Loucy (cell line): Measurements from ENCODE around the gene CDC42BPA.

Experiments used
- H2AFZ ChIP-seq: fragments of 200-600 bp; sonication (generic); 2 replicates; pipeline ENCODE4 v1.6.0; 2016; ENCODE audit warnings: antibody characterized with exemption, mild to moderate bottlenecking, low read length, moderate library complexity
- H3F3A ChIP-seq: fragments of 200-600 bp; 2 replicates; pipeline ENCODE4 v1.6.0; 2016; ENCODE audit warnings: antibody characterized with exemption, low read depth, mild to moderate bottlenecking
- H3K27me3 ChIP-seq: fragments of 200-600 bp; sonication (generic); 2 replicates; pipeline ENCODE4 v1.6.1; 2014; ENCODE audit warnings: low read length, mild to moderate bottlenecking; ENCODE audit not compliant: insufficient read depth, poor library complexity, severe bottlenecking
- H3K36me3 ChIP-seq: fragments of 200-600 bp; sonication (generic); 2 replicates; pipeline ENCODE4 v1.6.1; 2016; ENCODE audit warnings: low read length; ENCODE audit not compliant: insufficient read depth
- H3K4me1 ChIP-seq: fragments of 200-600 bp; sonication (generic); 2 replicates; pipeline ENCODE4 v1.5.1; 2014; ENCODE audit warnings: low read length, mild to moderate bottlenecking; ENCODE audit not compliant: insufficient read depth, poor library complexity, severe bottlenecking
- H3K4me2 ChIP-seq: fragments of 200-600 bp; sonication (generic); 2 replicates; pipeline ENCODE4 v1.6.0; 2014; ENCODE audit warnings: antibody characterized with exemption, low read length, low read depth, mild to moderate bottlenecking; ENCODE audit not compliant: poor library complexity, severe bottlenecking
- H3K4me3 ChIP-seq: fragments of 200-600 bp; sonication (generic); 2 replicates; pipeline ENCODE4 v1.5.1; 2014; ENCODE audit warnings: low read length, mild to moderate bottlenecking, mixed read lengths; ENCODE audit not compliant: poor library complexity, severe bottlenecking
- H3K79me2 ChIP-seq: fragments of 200-600 bp; sonication (generic); 2 replicates; pipeline ENCODE4 v1.6.1; 2014; ENCODE audit warnings: low read length; ENCODE audit not compliant: insufficient read depth
- H3K9ac ChIP-seq: fragments of 200-600 bp; sonication (generic); 2 replicates; pipeline ENCODE4 v1.6.0; 2014; ENCODE audit warnings: mild to moderate bottlenecking, low read depth, low read length, moderate library complexity; ENCODE audit not compliant: poor library complexity, severe bottlenecking
- H3K9me2 ChIP-seq: fragments of 200-600 bp; sonication (generic); replicated peaks from 2 replicates; pipeline ENCODE4 v1.6.1; 2016; ENCODE audit warnings: low read depth, low read length, mixed read lengths
- H3K9me3 ChIP-seq: fragments of 200-600 bp; sonication (generic); 2 replicates; pipeline ENCODE4 v1.6.1; 2014; ENCODE audit warnings: mild to moderate bottlenecking, antibody characterized with exemption, low read length, low read depth; ENCODE audit not compliant: insufficient read depth
- H4K20me1 ChIP-seq: fragments of 200-600 bp; sonication (generic); 2 replicates; pipeline ENCODE4 v1.6.0; 2014; ENCODE audit warnings: antibody characterized with exemption, low read length, mild to moderate bottlenecking; ENCODE audit not compliant: insufficient read depth, poor library complexity, severe bottlenecking
- EZH2phosphoT487 ChIP-seq: fragments of 200-600 bp; IDR thresholded peaks from 2 replicates; pipeline ENCODE4 v1.6.1; 2018; ENCODE audit warnings: antibody characterized with exemption, mild to moderate bottlenecking, moderate library complexity, borderline replicate concordance
- TF ChIP-seq, protein P1 (sequence below): fragments of 200-600 bp; sonication (generic); conservative IDR thresholded peaks from 2 replicates; pipeline ENCODE4 v1.5.1; 2014; ENCODE audit warnings: mild to moderate bottlenecking, antibody characterized with exemption, low read length

The CDC42BPA gene

DNA sequence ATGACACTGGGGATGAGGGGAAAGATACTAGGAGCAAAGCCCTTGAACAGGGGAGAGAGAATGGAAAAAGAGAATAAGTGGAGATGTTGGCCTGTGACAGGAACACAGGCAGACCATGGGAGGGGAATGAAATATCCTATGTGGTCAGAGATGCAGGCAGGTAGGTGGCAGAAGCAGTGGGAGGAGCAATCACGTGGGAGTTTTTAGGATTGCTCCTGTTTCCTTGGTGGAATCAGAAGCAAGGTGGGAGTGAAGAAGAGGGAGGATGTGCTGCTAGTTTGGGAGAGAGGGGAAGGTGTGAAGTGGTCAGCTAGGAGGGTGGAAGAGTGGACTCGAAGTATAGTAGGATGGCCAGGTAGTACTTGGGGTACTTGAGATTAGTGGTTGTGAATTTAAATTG is 46.4 kb upstream of the CDC42BPA start:
- no peaks in the 10 kb centered on the region for H4K20me1 ChIP-seq
- TF ChIP-seq, protein P1, sequence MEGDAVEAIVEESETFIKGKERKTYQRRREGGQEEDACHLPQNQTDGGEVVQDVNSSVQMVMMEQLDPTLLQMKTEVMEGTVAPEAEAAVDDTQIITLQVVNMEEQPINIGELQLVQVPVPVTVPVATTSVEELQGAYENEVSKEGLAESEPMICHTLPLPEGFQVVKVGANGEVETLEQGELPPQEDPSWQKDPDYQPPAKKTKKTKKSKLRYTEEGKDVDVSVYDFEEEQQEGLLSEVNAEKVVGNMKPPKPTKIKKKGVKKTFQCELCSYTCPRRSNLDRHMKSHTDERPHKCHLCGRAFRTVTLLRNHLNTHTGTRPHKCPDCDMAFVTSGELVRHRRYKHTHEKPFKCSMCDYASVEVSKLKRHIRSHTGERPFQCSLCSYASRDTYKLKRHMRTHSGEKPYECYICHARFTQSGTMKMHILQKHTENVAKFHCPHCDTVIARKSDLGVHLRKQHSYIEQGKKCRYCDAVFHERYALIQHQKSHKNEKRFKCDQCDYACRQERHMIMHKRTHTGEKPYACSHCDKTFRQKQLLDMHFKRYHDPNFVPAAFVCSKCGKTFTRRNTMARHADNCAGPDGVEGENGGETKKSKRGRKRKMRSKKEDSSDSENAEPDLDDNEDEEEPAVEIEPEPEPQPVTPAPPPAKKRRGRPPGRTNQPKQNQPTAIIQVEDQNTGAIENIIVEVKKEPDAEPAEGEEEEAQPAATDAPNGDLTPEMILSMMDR = no peak
- no peak for TF ChIP-seq EZH2phosphoT487

GRCh38 chr1:227363825-227364224 is 45.5 kb upstream of the CDC42BPA start:
- H3K36me3 ChIP-seq = no peaks in the 10 kb centered on the region
- no peak overlapping the region for H2AFZ ChIP-seq
- H3F3A ChIP-seq = no peaks in the 10 kb centered on the region
- H3K27me3 ChIP-seq = no peaks in the 10 kb centered on the region
- H3K9ac ChIP-seq = no peak overlapping the region
- no peaks in the 10 kb centered on the region for H3K9me3 ChIP-seq
- no peak overlapping the region for H3K4me3 ChIP-seq
- no peaks in the 10 kb centered on the region for H3K9me2 ChIP-seq
- no peaks in the 10 kb centered on the region for H4K20me1 ChIP-seq
- H3K4me2 ChIP-seq = no peak overlapping the region
- H3K4me1 ChIP-seq = no peaks in the 10 kb centered on the region
- TF ChIP-seq, protein P1 = no peak
- no peak for TF ChIP-seq EZH2phosphoT487
- H3K79me2 ChIP-seq = no peaks in the 10 kb centered on the region

More for the DNA sequence above, 46.4 kb upstream of the CDC42BPA start:
- no peak overlapping the region for H3K9ac ChIP-seq
- no peak overlapping the region for H3K4me2 ChIP-seq
- no peaks in the 10 kb centered on the region for H3K4me1 ChIP-seq
- no peak overlapping the region for H3K4me3 ChIP-seq
- H3F3A ChIP-seq = no peaks in the 10 kb centered on the region
- no peaks in the 10 kb centered on the region for H3K79me2 ChIP-seq
- H3K36me3 ChIP-seq = no peaks in the 10 kb centered on the region
- H3K27me3 ChIP-seq = no peaks in the 10 kb centered on the region
- no peaks in the 10 kb centered on the region for H3K9me3 ChIP-seq
- no peak overlapping the region for H2AFZ ChIP-seq
- H3K9me2 ChIP-seq = no peaks in the 10 kb centered on the region

- Histone ChIP-seq H3F3A (no peaks in the 10 kb centered on the region), H3K4me3 (no peak overlapping the region), H3K4me2 (no peak overlapping the region), H3K79me2 (no peaks in the 10 kb centered on the region), H4K20me1 (no peaks in the 10 kb centered on the region), H3K36me3 (no peaks in the 10 kb centered on the region), H3K9me3 (no peaks in the 10 kb centered on the region), H3K9ac (no peak overlapping the region), H2AFZ (no peak overlapping the region), H3K4me1 (no peaks in the 10 kb centered on the region), H3K9me2 (no peaks in the 10 kb centered on the region), H3K27me3 (no peaks in the 10 kb centered on the region)
- TF ChIP-seq, protein P1 = no peak
- TF ChIP-seq EZH2phosphoT487 = no peak
Observed at GRCh38 chr1:227362039-227362438, 43.7 kb upstream of the CDC42BPA start.
